Stimulated activated CD8-positive, alpha-beta memory T cell treated with anti-CD3 and anti-CD28 coated beads, Interleukin-7, amount 100 ng/mL, for 1 hour (primary cell): ENCODE data around the gene C3orf20.

ENCODE experiments used
- DNase-seq, 2 donors: peaks; one replicate each; pipeline ENCODE4 v3.0.0-alpha.2; 2020; ENCODE audit warnings: low read depth in 2 of 2

Gene C3orf20

DNA sequence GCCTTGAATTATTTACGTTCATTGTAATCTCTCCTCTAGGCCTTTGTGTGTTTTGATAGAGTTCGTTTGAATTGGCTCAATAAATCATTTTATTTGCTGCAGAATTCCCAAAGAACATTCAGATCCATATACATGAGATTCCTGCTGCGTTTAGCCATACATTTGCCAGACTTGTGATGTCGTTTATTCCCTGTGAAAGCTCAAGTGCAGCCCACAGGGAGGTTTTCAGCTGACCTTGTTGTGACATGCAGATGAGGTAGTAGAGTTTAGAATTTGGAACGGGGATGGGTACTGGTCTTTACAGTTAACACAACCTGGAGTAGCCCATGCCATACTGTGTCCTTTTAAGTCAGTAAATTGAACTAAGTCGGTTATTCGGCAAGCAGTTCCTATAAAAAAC, at the start of gene C3orf20:
C3orf20 (plus strand) TSS at position 301 of the 400 bp plus-strand sequence. CDS start 7,573 bp downstream, outside the sequence.
- DNase-seq = no peak

DNA sequence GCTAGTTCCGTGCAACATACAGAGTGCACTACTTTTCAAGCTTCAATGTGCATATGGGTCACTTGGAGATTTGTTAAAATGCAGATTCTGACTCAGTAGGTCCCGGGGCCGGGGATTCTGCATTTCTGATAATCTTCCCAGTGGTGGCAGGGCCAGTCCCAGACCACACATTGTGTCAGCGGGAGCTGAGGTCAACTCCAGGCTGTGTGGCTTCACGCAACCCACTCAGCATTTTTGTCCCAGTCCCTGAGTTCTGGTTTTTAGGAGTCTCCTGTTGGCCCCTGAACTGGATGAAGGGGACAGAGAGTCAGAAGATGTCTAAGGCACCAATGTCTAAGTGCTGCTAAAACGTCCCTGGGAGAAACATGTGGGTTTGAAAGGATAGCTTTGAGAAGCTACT, 49.5 kb upstream of the C3orf20 start:
- DNase-seq = no peak

DNA sequence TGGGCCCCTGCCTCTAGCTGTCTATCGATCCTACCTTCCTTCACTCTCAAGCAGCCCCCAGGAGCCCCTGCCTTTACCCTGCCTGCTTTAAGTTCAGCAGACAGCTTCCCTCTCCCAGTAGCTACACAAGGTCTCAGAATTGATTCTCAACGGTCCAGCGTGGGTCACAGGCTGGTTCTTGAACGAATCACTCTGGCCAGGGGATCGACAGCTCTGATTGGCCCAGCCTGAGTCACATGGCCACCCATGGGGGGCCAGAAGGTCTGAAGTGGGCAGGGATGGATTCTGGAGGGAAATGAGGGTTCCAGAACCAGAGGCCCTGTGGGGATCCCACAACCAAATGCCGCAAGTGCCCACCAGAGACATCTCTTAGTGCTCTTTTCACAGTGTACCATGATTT, 47.1 kb upstream of the C3orf20 start:
- no peak for DNase-seq

DNA sequence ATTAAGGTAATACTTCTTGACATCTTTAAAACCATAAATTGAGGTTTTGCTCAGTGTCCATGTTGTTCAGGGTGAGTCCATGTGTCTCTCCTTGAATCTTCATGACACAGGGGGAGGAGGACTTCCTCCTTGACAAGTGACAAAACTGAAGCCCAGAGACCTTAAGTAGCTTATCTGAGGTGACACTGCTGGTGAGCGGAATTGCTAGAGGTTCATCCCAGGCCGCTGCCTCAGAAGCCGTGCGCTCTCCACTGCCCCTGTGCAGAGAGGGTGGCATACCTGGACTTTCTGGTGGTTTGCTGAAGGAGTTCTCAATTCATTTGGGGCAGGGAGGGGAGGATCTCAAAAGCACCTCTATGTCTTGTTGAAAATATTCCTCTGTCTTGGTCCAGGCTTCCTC, 46.5 kb upstream of the C3orf20 start:
- DNase-seq = no peak

DNA sequence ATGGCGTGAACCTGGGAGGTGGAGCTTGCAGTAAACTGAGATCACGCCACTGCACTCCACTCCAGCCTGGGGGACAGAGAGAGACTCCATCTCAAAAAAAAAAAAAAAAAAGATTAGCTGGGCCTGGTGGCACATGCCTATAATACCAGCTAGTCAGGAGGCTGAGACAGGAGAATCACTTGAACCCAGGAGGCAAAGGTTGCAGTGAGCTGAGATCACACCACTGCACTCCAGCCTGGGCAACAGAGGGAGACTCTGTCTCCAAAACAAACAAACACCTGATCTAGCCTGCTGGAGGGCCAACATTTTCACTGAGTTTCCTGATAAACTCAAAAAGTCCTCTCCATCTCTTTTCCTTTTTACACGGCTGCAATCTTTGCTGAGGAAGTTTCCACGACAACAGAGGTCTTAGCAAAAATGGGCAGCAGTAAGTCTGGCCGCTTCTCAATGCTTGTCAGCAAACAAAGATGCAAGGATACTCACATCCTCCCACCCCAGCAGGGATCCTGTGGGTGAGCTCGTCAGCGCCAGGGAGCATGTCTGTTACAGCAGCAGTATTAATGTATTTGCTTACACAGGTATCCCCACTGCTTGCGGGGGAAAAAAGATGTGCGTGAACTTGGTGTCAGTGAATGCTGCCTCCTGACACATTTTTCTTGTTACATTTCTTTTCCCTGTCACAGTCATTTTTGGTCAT, 44.4 kb upstream of the C3orf20 start:
- DNase-seq = no peak

DNA sequence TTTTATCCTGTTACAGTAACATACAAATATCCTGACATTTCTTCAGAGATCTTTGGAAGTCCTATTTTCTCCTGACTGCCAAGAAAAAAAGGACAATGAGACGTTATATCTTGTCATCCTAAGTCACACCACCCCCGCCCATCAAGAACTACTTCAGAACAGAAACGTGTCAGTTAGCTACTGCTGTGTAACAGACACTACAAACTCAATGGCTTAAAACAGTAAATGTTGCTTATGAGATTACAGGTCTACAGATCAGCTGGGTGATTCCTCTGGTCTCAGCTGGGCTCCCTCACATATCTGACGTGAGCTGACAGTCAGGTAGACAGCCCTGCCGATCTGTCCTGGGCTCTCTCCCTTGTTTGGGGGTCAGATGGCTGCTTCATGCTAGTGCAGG, 43.8 kb upstream of the C3orf20 start:
- no peak for DNase-seq

DNA sequence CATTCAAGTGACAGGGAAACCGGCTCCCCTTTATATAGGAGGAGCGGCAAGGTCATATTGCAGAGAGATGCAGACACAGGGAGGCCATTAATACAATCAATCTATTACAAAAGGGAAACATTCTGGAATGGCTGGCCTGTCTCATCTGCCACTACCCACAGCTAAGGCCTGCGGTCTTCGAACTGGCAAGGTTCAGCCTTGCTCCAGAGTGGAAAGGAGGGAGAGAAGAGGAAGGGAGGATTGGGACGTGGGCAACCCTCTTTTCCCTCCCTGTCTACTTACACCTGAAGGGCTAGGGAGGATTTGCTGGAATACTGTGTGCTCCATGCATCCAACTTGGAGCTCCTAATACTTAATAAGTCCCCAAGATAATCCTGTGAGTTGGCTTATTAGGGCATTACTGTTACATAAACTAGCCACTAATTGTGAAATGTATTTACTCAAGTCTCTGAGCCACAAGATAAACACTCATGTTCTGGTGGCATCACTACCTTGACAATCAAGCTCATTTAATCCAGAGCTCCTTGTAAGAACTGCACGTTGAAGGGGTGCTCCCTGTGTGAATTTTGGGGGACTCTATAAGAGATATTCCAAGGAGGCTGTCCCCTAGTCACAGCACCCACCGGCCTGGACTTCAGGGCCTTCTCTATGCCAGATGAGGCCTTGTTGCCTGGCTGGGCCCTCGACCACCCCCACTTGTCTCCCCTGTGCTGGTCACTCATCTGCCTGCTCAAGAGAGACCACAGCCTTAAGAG, 43.1 kb upstream of the C3orf20 start:
- no peak for DNase-seq

DNA sequence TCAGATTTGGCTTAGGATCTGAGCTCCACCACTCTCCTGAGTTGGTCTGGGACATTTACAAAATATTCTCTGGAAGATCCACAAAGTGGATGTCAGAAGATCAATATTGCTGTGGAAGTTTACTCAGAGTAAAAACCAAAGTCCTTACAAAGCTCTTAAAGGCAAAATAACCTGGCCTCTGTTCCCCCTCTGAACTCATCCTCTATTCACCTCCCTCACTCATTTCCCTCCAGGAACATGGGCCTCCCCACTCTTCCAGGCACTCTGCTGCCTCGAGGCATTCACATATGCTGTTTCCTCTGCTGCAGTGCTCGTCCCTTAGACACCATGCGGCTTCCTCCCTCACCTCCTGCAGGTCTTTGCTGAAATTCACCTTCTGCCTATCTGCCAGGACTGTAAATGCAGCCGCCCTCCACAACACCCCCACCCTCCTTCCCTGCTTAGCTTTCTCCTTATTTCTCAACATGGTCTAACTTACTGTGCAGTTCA, 42.5 kb upstream of the C3orf20 start:
- no peak for DNase-seq

DNA sequence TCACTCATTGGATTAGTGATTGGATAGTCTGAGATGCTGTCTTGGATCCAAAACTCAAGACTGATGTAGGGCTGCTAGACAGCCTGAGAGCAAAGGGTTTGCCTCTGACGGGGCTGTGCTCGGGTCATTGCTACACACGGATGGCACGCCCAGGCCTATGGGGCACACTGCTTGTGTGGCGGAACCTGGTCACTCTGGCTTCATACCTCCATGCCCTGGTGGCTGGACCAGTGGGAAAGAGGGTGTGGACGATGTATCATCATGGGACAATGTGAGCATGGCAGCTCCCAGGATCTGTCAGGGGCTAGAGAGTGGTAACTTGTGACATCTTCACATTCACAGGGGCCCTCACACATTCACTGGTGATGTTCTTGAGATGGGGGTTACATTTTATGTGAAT, 41.5 kb upstream of the C3orf20 start:
- no peak for DNase-seq

DNA sequence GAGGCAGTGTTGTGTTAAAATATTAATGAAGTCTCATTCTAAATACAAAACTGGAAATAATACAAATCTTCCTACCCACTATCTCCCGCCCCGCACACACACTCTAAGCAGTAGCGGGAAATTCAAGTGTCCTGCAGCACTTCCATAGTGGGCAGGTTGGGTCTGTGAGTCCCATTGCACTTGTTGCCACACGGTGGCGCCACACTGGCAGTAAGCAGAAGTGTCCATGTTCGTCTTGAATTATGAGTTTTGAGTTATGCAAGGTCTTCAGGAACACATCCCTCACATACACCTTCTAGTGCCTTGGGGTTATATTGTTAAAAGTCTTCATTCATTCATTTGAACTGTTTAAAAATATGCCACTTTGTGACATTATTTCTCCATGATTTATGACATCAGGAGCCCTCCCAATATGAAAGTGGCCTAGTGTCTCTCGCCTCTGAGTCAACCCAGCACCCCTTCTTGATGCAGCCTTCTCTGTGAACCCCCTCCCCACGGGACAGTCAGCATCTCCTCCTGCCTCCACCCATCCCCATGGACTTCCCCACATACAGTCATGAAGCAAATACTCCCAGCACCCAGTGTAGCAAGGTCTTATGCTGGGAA, 41.0 kb upstream of the C3orf20 start:
- DNase-seq = peak in 1 of 2 donors; percentile 36

DNA sequence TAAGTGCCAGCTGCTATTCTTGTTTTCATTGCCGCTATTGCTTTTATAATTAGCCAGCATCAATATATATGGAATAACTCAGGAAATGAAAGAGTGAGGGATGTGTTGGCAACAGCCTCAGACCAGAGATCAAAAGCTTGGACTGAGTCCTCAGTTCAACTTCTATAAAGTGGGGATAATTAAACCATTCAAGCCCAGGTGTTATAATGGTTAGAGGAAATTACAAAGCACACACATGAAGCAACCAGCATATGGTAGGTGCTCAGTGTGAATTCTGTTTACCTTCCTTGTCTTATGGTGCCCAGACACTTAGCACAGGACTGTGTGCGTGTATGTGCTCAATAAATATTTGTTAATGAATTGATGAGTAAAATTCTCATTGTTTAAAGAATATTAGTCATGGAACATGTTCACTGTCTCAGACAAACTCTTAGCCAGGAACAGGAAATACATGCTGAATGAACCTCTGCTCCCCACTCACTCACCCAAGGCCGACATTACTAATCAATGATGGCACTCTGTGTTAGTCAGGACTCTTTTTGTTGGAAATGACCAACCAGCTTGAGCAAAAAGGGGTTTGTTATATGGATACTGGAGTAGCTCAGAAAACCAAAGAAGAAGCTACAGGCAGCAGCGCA, 40.1 kb upstream of the C3orf20 start:
- DNase-seq = no peak

DNA sequence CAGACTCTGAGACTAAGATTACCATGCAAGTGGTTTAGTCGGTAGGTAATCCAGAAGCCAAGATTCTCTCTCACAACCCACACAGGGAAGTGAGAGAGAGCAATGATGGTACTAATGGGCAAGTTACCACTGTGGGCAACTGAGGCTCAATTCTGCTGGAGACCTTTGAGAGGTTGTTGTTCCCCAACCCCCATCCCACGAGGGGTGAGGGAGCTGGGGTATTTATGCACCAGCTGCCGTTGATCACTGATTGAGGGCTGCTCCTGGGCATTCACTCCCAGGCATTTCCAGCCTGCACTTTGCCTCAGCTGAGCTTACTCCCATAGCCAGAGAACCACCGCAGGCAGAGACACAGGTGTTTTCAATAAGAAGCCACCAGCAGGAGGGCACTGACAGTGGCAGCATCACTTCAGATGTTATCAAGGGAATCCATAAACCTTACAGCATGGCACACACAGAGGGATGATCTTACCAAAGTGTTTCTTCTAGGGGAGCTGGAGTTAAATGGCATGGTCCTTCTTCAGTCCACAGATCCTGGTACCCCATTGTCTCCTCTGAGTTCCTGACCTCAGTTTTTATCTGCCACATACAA, 38.3 kb upstream of the C3orf20 start:
- DNase-seq = no peak

DNA sequence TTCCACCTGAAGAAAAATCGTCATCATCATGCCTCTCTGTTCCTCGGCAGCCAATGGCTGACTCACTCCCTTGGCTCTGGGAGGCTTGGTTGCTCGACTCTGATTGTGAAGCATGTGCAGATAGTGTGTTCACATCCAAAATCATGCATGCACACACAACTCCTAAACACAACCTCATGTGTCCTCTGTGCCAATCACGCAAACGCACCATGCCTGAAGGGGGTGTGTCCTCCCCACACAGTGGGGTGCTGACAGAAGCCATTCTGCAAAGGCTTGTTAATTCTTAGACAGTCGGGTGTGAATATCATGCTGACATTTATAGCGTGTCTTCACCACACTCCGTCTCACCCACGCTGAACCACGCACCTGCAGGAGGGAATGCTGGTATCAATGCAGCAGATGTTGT, 34.8 kb upstream of the C3orf20 start:
- DNase-seq = no peak

DNA sequence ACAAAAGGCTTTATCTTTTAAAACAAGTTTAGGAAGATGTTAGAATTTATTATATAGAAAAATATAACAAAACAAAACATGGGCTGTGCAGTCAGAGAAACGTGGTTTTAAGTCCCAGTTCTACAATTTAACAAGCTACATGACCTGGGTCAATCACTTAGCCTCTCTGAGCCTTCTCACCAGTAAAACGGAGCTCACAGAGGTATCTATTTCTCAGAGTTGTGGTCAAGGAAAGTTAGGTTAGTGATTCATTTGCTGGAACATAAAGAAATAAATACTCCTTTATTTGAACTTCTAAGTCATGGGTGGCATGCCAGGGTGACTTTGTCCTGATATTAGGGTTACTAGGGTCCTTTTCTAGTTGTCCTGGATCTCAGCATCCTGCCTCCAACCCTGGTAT, 34.2 kb upstream of the C3orf20 start:
- DNase-seq = no peak

DNA sequence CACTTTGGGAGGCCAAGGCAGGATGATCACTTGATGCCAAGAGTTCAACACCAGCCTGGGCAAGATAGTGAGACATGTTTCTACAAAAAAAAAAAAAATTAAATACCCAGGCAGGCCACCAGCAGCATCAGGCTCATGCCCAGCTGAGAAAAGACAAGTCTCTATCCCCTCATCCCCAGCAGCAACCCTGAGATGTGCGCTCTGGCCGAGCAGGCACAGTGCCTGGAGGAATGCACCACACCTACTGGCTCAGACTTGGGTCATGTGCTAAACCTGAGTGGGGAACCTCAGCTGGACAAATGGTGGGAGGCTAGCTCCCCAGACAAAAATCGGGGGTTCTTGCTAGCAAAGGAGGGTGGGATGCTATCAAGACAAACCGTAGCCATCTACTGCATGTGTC, 33.6 kb upstream of the C3orf20 start:
- DNase-seq = no peak

DNA sequence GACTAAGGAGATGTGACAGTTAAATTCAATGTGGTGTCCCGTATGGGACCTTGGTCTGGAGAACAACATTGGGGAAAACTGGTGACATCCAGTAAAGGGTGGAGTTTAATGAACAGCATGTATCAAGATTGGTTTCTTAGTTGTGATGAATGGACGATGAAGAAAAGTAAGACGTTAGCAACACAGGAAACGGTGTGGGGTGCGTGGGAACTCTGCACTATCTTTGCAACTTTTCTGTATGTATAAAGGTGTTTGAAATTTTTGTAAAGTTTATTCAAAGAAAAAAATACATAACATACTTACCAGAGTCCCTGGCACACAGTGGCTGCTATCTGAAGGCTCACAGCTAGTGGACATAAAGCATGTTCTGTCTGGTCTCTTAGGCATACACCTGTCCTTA, 29.5 kb upstream of the C3orf20 start:
- DNase-seq = no peak

DNA sequence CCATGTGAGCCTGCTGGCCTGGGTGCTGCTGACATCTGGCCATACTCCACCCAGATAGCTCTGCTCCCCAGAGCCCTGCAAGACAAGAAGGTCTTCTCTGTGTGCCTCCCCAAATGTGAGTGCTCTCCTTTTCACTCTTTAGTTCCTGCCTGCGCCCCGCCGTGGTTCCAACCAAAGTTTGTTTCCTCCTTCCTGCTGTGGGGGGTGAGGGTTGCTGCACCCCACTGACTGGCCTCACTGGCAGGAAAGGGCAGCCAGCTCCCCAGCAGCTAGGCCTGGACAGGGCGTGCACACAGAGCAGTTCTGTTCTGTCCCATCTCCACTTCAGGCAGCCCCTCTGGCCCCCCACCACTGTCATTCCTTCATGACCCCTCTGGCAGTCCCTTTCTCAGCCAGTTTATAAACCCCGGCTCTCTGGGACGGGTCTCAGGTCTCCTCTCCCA, 28.8 kb upstream of the C3orf20 start:
- no peak for DNase-seq

DNA sequence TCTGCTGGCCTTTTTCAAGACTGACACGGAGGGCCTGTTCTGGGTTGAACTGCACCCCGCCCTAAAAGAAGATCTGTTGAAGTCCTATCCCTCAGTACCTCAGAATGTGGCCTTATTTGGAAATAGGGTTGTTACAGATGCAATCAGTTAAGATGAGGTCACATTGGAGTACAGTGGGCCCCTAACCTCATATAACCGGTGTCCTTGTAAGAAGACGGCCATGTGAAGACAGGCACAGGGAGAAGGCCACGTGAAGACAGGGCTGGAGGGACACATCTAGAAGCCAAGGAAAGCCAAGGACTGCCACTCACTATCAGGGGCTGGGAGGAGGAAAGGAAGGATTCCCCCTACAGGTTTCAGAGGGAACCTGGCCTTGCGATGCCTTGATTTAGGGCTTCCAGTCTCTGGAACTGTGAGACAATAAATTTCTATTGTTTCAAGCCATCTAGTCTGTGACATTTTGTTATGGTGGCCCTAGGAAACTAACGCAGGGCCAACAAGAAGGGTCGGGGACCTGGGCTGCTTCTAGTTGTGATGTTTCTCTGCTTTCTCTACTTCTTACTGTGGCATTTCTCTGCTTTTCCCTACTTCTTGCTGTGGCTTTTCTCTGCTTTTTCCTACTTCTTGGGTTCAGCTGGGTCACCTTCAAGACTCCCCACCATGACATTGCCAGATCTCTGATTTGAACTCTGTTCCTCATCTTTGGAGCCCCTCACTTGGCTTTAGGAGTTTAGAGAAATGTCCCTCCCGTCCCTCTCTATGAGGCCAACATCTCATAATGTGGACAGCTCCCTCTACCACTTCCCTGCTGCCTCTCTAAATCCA, 28.1 kb upstream of the C3orf20 start:
- DNase-seq = no peak

DNA sequence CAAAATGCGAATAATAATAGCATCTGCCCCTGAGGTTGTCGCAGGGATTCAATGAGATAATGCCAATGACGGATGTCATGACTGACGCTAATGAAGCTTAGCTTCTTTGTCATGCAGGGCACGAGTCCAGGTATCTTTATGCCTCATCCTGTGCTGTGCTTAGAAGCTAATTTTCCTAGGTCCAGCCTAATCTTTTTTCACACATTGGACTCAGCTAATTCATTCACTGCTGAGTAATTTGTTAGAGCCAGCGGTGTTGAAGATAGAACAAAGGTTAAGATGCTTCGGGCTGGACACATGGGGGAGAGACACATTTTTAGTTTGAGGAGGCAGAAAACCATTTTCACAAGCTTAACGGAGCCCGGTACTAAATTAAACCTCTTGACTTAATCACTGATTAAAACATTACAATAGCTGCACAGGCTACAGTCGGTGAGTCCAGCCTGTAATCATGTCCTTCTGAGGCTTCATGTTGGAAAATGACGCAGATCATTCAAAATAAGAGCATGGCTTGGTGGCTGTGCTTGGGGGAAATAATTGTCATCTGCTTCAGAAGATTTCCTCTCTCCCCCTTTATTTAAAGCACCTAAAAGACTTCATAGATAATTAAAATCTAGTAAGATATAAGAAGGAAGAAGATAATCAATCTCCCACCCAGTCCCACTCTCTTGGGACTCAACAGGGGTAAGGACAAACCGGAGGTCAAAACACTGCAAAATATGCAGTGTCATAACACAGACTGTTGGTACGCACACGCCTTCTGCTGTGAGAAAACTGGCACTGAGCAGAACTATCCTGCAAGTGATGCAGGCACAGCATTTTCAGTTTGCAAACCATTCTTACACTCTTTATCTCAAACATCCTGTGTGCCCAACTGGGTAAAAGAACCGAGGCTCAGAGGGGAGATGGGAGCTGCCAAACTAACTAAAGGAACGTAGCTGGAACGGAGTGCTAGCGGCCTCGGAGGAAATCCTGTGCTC, 26.7 kb upstream of the C3orf20 start:
- no peak for DNase-seq

DNA sequence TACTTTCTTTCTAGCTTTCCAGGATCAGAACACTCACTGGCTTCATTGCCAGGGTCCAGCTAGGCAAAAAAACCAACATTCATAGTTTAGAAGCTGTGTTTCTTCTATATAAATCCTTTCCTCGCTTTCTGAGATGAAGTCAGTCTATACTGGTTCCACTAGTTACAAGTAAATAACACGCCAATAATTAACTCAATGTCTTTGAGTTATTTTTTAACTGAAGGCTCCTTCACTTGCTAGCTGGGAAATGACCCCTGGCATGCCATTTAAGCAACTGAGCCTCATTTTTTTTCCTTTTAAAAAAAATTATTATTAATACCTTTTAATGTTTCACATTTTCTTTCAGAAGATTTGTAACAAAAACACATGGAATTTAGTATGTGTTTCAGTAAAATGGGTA, 25.5 kb upstream of the C3orf20 start:
- DNase-seq = no peak
